T-helper 1 cell treated with Interleukin-12 subunit alpha and Interleukin-12 subunit beta and Interleukin-4 antibody, amounts not matched to agents 30 ng/mL and 1 ng/mL, for 36 hours (primary cell): ENCODE results near the gene TJP1. TPM values are rescaled to one million over a fixed set of nuclear protein-coding genes. Genes with fewer than 3 reads are reported as not detected.

Experiments used
- intact Hi-C: fragments of 100-400 bp; cut with micrococcal nuclease; formaldehyde crosslinking; loops from one replicate; pipeline ENCODE4 v1.15.1; 2024
- total RNA-seq: library from RNA; stranded (reverse); gene quantifications from 2 replicates; pipeline ENCODE4 v1.2.3, GENCODE V29; 2022

The TJP1 gene
- total RNA-seq, result not detected in 2 replicates

DNA sequence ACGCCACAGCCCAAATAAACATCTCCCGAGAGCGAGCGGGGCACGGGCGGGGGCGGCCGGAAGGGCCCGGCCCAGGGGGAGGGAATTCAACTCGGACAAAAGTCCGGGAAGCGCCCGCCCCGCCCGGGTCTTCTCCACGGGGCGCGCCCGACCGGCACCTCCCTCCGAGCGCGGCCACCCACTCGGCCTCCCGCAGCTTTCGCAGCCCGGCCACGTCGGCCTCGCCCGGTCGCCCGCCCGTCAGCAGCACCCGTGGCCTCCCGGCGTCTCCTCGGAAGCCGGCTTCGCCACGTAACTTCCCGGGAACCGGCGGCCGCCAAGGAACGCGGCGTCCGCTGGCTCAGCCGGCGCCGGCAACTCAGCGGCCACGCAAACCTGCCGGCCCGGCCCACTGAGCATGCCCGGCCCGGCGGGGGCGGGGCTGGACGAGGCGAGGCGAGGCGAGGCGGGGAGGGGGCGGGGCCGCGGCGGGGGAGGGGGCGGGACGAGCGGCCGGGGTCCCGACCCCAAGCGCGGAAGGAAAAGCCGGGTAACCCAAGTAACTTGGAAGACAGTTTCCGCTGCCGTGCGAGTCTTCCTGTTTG is at the start of gene TJP1:
TSS of gene TJP1 (minus strand) at position 369 of the 584 bp plus-strand sequence. CDS start 440 bp downstream, outside the sequence.
- intact Hi-C loops, result loop anchor here (5.0 kb wide), 1 partner anchor 250 kb away; a partner anchor contains a TSS

- intact Hi-C loops, result no loop called here
These were observed 49.1 kb upstream of the TJP1 start for GRCh38 chr15:29871401-29871800.

DNA sequence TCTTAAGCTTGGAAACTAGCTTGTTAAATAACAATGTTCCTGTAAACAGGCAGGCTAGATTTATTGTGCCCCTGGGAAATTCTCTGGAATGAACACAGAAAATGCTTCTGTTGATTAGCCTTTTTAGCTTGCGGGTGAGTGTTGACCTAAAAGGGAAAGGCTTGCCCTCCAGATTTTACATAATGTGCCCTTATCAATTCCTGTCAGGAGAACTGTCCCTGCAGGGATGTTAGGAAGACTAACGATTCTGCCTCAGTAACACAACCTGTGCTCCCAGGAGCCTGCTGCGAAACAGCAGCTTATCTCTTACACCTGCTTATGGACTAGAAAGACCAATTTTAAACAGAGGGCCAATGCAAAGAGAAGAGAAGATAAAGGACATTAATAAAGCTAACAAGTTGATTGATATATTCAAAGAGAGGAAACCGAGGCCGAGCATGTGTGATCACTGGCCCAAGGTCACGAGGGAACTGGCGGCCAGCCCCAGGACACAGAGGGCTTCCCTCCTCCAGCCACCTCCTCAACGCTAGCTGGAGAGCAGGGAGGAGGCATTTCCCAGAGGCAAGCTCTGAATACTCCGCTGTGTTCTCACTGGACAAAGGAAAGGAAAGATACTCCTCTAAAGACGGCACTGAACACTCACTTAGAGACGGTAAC is 48.4 kb upstream of the TJP1 start:
- intact Hi-C loops, result no loop called here

DNA sequence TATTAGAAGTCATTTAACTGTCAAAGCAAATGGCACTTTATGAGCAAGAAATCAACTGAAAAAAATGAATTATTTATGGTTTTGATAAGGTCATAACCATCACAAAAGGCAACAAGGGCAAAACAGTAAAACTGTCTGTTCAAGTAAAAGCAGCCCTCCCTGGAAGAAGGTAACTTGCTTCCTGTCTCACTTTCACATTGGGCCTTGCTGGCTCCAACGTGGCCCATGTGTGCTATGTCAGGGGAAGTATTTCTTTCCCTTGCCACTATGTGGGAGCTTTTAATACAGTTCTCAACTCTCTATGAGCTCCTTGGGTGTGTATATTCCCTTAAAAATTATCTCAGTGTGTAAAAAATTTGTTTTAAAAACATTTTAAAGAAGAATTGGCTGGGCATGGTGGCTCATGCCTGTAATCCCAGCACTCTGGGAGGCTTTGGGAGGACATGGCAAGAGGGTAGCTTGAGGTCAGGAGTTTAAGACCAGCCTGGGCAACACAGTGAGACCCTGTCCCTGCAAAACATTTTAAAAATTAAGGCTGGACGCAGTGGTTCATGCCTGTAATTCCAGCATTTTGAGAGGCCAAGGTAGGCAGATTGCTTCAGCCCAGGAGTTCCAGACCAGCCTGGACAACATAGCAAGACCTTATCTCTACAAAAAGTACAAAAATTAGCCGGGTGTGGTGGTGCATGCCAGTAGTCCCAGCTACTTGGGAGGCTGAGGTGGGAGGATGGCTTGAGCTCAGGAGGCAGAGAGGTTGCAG is 45.2 kb upstream of the TJP1 start:
- intact Hi-C loops, result no loop called here

DNA sequence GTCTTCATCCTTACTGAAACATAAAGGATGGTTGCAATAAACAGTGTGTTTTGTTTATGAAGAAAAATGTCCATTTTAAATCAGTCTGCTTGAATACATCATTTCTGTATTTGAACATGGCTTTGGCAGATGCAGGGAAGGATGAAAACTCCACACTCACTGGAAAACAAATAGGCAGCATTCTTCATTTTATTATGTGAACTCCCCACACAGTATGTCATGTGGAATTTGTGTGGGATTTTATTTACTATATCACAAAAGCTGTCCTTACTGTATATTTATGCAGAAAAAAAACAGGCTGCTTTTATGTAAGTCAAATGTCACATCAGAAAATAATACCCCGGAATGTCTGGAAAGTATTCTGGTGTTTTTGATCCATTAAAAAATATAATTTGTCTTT is 44.1 kb upstream of the TJP1 start:
- intact Hi-C loops, result no loop called here

DNA sequence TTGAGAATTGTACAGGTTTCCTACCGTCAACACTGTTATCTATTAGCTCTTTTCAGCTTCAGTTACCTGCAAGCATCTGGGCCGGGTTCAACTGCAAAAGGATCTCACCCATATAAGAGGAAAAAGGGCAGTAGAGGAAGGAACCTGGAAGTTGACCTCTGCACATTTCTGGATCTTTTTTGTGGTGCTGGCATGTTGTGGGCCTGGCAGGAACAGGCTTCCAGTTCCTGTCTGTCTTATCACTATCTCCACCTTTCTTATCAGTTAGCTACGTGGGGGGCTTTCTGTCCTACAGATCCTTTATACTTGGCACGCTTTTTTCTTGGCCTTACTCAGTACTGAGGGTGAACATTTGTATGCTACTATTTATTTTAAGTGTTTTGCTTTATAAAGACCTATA is 42.2 kb upstream of the TJP1 start:
- intact Hi-C loops, result no loop called here

DNA sequence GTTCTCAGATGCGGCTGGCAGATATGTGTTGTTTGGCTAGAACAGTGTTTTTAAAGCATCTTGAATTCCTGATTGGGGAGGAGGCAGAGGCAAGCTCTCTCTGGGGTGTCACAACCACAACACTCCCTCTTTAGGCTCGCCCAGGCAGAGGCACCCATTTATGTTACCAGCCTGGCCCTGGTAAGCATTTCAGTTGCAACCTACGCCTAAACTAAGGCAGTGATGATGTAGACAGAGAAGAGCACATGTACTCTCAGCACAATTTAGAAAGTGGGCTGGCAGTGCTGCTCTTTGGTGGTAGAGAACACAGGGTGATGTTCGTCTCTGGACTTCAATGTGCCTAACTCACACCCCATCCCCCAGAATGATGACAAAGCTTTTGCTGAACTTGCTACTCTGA is 41.2 kb upstream of the TJP1 start:
- intact Hi-C loops, result no loop called here

DNA sequence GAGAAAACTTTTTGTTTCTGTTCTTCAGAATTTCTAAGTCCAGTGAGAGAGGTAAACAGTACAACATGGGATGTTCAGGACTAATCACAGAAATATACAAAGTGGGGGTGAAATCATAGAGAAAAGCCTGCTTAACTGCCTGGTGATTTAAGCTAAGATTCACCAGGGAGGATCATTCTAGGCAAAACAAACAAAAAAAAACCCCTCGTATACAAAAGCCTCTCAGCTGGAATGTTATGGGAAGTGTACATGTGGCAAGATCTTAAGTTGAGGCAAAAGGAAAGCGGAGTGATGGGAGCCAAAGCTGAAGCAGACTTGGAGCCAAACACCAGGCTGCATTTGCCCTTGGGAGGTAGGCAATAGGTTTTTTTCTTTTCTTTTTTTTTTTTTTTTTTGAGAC is 40.0 kb upstream of the TJP1 start:
- intact Hi-C loops, result no loop called here

- intact Hi-C loops, result no loop called here
These were observed 38.6 kb upstream of the TJP1 start for GRCh38 chr15:29860872-29861271.

- intact Hi-C loops, result no loop called here
These were observed 37.9 kb upstream of the TJP1 start for GRCh38 chr15:29859973-29860715.

GRCh38 chr15:29859293-29859692 is 37.0 kb upstream of the TJP1 start:
- intact Hi-C loops, result no loop called here

DNA sequence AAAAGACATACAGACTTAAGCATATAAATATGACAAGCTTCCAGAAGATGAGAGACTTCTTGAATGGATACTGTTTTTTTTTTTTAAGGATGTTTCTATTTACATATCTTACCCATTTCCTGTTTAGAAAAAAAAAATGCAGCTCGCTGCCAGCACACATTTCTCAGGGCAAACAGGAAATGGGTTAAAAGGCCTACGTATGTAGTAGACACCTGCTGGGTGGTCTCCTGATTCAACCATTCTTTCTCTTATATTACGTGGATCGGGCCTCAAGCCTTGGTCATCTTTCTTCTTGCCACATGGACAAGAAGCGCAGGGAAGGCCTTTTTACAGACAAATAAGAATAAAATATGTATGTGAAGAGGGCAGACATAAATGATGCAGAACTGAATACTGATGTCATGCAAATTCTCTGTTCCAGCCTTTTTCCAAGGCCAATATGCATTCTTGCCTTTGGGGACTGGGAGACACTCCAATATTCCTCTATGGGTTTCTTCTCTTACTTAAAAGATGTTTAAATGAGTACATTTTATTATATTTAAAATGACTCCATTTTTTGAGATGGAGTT is 35.0 kb upstream of the TJP1 start:
- intact Hi-C loops, result no loop called here

DNA sequence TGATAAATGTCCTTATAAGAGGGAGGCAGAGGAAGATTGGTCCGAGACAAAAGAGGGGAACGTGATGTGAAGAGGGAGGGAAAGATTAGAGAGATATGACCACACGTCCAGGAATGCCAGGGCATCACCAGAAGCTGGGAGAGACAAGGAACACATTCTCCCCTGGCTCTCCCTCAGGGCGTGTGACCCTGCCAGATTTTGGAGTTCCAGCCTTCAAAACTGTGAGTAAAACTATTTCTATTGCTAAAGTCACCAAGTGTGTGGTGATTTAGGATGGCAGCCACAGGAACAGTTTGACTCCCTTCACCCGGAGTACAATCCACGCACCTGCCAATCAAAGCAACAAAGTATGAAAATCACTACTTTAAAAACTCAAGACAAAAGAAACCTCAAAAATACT is 32.1 kb upstream of the TJP1 start:
- intact Hi-C loops, result no loop called here

GRCh38 chr15:29853211-29853987 is 31.1 kb upstream of the TJP1 start:
- intact Hi-C loops, result no loop called here

DNA sequence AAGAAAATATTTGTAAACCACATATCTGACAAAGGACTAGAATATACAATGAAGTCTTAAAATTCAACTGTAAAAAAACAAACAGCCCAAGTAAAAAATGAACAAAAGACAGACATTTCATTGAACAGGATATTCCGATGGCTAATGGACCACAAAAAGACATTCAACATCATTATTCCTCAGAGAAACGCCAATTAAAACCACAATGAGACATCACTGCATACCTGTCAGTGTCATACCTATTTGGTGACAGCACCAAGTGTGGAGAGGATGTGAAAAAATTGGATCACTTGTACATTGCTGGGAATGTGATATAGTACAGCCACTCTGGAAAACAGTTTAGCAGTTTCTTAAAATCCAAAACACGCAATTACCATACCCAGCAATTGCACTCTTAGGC is 29.9 kb upstream of the TJP1 start:
- intact Hi-C loops, result no loop called here

GRCh38 chr15:29849716-29850115 is 27.4 kb upstream of the TJP1 start:
- intact Hi-C loops, result no loop called here

- intact Hi-C loops, result no loop called here
These were observed 26.9 kb upstream of the TJP1 start for GRCh38 chr15:29849218-29849617.

GRCh38 chr15:29844290-29844903 is 22.1 kb upstream of the TJP1 start:
- intact Hi-C loops, result no loop called here

DNA sequence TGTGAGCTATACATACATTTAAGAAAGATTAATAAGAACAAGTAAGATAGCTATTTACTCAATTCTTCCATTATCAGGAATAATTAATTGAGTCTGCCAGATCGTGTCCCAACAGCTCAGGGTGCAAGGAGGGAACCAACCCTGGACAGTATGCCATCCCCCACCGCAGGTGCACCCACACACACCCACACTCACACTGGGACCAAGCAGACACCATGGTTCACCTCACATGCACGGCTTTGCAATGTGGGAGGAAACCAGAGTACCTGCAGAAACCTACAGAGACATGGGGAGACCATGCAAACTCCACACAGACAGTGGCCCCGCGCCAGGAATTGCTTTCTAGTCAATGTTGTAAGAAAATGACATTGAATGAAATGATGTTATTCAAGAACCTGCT is 20.0 kb upstream of the TJP1 start:
- intact Hi-C loops, result no loop called here

- intact Hi-C loops, result no loop called here
These were observed 18.7 kb upstream of the TJP1 start for GRCh38 chr15:29840926-29841325.
